Measurements from ENCODE around the gene HAUS5. TPM values are rescaled to one million over a fixed set of nuclear protein-coding genes. Genes with fewer than 3 reads are reported as not detected.
A peak's percentile ranks its signal among the peaks of the same experiment; 100 is the strongest.
"Not testable (repeated sequence)": the region's sequence is repeated elsewhere in the genome, so short reads cannot be mapped to it uniquely, and the experiment has no call there.

HAUS5 gene
- polyA plus RNA-seq, 10 donors = 10.0 to 14.5 (median 12.3) TPM

DNA sequence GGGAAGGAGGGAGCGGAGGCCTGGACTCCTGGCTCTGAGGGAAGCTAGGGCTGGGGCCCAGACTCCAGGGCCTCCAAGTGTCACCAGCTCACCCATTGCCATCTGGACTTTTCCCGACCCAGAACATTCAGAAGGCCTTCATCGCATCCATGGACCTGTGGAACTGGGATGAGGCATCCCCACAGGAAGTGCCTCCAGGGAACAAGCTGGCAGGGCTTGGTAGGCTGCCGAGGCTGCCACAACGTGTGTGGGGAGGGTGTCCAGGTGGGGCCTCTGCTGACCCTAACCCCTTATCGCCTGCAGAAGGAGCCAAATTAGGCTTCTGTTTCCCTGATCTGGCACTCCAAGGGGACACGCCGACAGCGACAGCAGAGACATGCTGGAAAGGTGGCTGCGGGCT lies 29.8 kb downstream of the HAUS5 start:
- peak in 1 of 3 donors; percentile 18 for DNase-seq

DNA sequence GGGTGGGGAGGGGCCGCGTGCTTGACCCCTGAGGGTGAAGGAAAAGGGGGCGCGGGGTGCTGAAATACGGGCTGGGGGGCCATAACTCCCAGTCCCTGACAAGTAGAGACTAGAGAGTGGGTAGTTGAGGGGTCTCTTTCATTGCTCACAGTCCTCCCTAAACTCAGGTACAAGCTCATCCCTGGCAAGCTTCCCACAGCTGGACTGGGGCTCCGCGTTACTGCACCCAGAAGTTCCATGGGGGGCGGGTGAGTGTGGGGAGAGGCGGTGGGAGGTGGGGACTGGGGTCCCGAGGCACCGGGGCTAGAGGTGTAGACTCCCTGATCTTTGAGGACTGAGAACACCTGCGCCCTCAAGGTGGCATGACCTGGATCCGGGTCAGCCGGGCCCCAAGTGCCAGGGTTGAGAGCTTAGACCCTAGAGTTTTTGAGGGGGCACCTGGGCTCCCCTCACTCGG lies 30.3 kb downstream of the HAUS5 start:
- peak in 1 of 3 donors; percentile 14 for DNase-seq

DNA sequence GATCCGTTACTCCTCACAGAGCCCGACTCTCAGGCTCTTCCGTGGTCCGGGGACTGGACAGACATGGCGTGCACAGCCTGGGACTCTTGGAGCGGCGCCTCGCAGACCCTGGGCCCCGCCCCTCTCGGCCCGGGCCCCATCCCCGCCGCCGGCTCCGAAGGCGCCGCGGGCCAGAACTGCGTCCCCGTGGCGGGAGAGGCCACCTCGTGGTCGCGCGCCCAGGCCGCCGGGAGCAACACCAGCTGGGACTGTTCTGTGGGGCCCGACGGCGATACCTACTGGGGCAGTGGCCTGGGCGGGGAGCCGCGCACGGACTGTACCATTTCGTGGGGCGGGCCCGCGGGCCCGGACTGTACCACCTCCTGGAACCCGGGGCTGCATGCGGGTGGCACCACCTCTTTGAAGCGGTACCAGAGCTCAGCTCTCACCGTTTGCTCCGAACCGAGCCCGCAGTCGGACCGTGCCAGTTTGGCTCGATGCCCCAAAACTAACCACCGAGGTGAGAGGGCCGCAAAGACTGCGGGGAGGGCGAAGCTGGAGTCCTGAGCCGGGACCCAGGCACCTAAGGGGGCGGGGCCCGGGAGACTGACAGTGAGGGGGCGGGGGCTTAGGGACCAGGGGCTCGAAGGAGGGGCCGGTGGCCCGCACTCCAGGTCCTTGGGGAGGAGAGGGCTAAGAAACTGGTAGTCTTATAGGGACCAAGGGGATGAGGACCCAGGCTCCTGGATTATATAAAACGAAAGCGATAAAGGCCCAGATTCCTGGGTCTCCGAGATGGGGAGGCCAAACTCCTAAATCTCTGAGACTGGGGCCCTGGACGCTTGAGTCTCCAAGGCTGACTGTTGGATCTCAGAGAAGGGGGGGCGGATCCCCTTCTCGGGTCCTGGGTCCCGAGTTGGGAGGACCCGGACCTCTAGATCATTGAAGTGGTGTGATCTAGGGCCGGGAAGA lies 31.0 kb downstream of the HAUS5 start:
- DNase-seq = peak; percentile 75 to 95 (median 82)

DNA sequence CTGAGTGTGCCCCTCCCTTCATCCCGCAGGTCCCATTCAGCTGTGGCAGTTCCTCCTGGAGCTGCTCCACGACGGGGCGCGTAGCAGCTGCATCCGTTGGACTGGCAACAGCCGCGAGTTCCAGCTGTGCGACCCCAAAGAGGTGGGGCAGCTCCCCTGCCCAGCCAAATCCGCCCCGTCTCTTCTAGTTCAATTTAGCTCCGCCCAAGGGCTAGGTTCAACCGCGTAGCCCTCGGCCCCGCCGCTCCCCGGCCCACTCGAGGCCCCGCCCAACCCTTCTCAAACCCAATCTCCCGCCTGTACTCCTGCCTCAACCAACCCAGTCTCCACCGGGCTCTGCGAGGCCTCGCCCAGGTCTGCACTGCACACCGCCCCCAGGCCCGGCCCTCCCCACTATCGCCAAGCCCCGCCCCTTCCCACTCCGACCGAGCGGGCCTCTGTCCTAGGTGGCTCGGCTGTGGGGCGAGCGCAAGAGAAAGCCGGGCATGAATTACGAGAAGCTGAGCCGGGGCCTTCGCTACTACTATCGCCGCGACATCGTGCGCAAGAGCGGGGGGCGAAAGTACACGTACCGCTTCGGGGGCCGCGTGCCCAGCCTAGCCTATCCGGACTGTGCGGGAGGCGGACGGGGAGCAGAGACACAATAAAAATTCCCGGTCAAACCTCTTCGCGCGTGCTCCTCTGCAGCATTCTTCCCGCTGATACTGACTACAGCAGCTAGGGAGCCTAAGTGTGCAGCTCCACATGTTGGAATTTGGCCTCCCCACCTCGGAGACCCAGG lies 31.9 kb downstream of the HAUS5 start:
- DNase-seq = peak; percentile 92 to 98 (median 93)

DNA sequence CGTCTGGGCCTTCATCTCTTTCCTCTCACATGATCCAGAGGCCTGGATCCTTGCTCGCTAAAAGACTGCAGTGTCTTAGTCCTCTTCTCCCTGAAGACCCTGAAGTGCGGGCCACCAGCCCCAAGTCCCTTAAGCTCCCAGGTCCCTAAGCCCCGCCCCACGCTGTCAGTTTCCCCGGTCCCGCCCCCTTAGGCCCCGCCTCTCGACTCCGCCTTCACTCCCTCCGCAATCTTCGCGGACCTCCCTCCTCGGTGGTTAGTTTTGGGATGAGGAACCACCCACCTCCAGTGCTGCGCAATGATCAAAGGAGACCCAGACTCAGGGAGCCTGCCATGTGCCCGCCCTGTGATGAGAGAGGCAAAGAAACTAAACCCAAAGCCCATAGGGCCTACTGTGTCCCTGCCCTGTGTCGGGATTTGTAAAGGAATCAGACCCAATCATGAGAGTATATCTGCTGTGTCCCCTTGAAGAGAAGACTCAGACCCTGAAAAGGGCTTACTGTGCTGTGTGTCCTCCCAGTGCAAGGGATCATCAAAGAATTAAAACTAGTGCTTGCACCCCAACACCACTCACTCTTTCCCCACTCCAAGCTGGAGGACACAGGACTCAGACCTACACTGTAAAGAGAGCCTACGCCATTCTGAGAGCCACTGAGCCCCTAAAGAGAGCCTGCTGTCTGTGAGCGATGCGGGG lies 32.6 kb downstream of the HAUS5 start:
- peak; percentile 47 to 82 (median 66) for DNase-seq

DNA sequence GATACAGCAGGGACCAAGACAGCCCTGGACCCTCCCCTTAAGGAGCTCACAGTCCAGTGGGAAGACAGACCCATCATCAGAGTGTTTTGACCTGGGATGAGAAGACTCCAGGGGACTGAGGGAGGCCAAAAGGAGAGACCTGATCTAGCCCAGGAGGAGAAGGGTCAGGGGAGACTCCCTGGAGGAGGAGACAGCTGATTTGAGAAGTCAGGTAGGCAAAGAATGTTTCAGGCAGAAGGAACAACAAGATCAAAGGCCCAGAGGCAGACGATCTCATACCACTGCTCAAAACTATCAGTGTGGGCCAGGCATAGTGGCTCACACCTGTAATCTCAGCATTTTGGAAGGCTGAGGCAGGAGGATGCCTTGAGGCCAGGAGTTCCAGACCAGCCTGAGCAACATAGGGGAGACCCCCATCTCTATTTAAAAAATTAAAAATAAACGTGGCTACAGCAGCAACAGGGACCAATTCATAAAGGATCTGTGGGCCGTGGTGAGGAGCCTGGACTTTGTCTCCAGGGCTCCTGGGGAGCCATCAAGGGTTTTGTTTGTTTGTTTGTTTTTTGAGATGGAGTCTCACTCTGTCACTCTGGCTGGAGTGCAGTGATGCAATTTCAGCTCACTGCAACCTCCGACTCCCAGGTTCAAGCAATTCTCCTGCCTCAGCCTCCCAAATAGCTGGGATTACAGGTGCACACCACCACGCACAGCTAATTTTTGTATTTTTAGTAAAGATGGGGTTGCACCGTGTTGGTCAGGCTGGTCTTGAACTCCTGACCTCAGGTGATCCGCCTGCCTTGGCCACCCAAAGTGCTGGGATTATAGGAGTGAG lies 33.4 kb downstream of the HAUS5 start:
- no peak for DNase-seq

DNA sequence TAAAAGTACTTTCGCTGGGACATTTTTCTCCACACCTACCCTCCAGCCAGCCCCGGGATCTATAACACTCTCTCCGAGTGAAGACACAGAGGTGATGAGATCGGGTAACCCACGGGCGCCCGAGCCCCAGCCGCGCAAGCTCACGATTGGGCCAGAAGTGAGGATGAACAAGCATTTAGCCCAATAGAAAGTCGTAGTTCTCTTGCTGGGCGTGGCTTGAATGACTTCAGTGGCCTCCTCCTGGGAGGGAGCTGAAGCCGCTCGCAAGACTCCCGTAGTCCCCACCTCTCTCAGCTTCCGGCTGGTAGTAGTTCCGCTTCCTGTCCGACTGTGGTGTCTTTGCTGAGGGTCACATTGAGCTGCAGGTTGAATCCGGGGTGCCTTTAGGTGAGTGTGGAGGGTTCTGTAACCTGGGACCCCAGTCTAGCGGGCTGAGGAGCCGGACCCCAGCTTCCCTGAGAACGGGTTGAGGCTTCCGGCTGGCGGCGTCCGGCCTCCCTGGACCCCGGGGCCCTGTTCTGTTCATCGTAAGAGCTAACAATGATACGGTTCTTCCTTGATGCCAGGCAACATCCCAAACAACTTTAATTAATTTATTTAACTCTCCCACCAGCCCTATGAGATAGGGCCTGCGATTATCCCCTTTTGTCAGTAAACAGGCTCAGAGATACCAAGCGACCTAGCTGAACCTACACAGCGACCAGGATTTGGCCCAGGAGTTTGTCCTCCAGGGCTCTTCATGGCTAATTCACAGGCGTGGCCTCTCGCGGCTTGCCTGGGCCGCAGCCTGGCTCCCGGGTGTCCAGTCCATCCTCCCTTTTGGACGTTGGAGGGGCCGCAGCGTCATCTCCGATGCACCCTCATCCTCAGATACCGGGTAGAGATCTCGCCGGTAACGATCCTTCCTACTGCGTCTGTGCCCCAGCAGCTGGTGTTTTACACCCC lies 35.8 kb downstream of the HAUS5 start, which contains the start of gene COX6B1:
COX6B1 (plus strand) TSS at position 307 of the 945 bp plus-strand sequence. CDS start 2,921 bp downstream, outside the sequence.
- DNase-seq = peak; percentile 96 to 98 (median 97)

DNA sequence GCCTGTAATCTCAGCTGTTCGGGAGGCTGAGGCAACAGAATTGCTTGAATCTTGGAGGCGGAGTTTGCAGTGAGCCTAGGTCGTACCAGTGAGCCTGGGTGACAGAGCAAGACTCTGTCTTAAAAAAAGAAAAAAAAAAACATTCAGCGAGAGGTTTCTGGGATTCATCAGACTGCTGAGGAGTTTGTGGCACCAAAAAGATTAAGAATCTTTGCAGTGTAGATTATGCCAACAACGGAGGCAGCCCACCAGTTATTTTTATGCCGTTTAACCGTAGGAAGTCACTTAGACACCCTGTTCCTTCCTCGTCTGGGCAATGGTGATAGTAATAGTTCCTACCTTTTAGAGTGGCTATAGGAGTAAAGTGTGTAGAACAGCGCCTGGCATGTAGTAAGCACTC lies 38.0 kb downstream of the HAUS5 start:
- DNase-seq = no peak

DNA sequence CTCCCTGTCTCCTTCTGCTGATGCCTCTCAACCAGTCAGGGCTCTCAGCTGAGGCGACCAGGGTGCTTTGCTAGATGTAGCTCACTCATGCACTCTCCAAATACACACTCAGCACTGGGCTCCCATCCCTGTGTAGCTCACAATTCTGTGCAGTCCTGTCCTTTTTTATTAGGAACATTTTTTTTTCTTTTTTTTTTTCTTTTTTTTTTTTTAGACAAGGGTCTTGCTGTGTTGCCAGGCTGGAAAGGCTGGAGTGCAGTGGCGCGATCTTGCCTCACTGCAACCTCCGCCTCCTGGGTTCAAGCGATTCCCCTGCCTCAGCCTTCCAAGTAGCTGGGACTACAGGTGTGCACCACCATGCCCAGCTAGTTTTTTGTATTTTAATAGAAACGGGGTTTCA lies 42.3 kb downstream of the HAUS5 start:
- DNase-seq = not testable (repeated sequence)

DNA sequence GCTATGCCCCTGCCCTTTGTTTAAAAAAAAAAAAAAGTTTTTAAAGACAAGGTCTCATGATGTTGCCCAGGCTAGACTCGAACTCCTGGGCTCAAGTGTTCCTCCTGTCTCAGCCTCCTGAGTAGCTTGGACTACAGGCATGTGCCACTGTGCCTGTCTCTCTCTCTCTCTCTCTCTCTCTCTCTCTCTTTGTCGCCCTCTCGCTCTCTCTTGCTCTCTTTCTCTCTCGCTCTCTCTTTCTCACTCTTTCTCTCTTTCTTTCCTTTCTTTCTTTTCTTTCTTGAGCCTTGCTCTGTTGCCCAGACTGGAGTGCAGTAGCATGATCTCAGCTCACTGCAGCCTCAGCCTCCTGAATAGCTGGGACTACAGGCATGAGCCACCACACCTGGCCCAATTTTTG lies 43.1 kb downstream of the HAUS5 start:
- DNase-seq = no peak

DNA sequence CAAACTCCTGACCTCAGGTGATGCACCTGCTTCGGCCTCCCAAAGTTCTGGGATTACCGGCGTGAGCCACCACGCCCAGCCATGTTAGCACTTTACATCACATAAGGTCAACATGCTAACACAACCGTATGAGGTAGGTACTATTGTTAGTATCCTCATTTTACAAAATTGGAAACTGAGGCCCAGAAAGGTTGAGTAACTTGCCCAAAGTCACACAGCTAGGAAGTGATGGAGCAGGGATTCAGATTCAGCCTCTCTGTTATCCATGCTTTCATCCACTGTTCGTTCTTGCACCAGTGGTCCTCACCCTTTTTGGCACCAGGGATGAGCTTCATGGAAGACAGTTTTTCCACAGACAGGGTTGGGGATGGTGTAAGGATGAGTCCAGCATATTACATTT lies 44.2 kb downstream of the HAUS5 start:
- no peak for DNase-seq

DNA sequence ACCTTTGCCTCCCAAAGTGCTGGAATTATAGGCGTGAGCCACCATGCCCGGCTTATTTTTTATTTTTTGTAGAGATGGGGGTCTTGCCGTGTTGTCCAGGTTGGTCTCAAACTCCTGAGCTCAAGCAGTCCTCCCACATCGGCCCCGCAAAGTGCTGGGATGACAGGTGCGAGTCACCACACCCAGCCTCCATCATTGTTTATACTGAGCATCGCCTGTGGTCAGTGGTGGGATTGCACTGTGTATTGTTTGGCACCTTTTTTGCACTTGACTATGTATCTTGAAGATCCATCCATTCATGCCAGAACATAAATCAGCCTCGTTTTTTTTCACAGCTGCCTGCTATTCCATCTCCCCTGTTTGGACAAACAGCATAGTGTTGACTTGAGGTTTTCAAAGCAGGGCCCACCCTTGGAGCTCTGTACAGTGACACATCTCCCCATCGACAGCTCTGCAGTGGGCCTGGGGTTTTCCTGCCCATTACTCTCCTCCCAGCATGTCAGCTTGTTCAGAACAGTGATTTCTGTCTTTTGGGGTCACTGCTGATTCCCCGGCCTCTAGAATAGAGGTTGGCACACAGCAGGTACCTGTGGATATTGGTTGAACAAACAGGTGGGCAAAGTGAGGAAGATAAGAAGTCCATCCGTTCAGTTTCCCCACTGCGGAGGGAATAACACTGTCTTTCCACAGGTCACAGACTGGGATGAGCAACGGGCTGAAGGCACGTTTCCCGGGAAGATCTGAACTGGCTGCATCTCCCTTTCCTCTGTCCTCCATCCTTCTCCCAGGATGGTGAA lies 45.6 kb downstream of the HAUS5 start:
- DNase-seq = no peak

DNA sequence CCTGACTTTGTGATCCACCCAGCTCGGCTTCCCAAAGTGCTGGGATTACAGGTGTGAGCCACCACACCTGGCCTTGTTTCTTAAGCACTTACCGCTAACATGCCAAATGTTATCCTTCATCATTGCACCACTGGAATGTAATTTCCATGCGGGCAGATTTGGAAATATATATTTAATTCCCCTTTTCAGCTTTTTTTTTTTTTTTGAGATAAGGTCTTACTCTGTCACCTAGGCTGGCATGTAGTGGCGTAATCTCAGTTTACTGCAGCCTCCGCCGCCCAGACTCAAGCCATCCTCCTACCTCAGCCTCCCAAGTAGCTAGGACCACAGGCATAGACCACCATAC lies 49.4 kb downstream of the HAUS5 start:
- DNase-seq = no peak

DNA sequence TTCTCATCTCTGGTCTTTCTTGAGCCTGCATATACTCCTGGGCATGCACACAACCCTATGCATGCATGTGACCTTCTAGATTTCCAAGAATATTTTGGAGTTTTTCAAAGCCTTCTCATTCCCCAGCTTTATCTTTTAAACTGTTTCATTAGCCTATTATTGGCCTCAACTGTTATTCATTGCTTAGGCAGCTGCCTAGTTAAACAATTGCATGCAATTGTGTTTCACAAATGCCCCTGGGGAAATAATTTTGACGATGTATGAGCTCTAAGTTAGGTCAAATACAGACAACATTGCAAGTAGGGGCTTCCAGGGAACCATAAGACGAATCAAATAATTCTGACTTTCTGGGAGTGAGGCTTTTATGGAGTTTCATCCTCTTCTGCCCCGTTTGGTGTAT lies 51.4 kb downstream of the HAUS5 start:
- DNase-seq = no peak

DNA sequence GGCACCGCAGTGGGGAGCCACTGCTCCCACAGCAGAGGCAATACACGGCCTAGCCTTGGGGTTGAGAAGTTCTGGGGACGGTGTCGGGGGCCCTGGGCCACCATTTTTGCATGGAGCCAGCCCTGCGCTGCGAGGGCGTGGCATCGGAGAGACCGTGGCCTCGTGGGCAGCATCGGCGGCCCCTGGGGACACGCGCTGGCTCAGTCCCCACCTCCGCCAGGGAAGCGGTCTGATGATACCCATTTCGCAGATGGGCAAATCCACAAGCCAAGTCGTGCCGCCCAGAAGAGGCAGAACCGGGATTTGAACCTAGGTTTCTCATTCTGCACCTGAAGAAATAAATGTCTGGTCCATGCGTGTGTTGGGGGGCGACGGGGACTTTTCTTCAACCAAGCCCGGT lies 52.6 kb downstream of the HAUS5 start:
- no peak for DNase-seq

DNA sequence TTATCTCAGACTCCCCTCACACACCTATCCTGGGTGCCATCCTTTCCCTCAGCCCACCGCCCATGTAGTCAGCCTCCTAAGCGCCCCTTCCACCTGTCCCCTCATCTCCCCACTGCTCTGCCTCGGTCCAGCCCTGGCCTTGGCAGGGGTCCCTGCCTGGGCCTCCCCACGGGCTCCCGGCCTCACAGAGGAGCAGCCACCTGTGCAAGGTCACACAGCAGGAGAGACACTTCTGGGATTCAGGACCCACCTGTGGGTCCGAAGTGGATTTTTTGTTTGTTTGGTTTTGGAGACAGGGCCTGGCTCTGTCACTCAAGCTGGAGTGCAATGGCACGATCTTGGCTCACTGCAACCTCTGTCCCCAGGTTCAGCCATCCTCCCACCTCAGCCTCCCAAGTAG lies 53.1 kb downstream of the HAUS5 start:
- DNase-seq = no peak

DNA sequence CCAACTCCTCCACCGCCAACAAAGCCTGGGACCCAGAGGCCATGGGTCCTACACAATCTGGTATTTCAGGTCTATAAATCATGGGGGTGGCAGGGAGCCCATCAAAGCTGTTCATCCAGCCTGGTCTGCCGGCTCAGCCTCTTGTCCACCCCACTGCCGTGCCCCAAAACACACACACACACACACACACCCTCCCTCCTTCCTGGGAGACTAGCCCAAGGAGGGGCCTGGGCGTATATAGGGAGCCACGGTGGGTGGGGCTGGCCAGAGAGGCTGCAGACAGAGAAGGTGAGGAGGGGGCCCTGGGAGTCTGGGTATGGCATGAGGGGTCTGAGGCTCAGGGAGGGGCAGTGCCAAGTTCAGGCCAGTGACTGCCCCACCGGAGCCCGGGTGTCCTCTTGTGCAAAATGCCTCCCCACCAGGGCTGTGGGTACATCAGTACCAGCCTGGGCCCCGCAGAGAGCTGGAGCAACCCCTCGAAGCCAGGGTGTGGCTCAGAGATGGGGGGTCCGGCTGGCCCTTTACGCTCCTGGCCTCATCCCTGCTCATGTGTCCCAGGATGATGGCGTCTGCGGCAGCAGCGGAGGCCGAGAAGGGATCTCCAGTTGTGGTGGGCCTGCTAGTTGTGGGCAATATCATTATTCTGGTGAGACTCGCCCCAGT lies 53.8 kb downstream of the HAUS5 start, which contains the start of gene UPK1A:
UPK1A (plus strand) TSS at position 267 of the 663 bp plus-strand sequence; CDS start at position 563, 296 bp downstream.
- no peak for DNase-seq

DNA sequence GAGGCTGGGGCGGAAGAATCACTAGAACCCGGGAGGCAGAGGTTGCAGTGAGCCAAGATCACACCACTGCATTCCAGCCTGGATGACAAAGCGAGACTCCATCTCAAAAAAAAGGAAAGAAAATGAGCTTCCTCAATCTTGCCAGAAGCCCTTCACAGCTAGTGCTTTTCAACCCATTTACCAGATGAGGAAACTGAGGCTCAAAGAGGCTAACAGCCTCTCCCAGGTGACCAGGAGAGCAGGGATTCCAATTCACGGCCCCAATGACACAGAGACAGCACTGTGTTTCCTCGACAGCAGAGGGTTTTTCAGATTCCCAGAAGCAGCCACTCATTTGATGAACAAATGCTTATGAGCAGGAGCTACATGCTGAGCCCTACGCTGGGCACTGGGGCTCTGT lies 57.0 kb downstream of the HAUS5 start:
- no peak for DNase-seq

Measured in muscle of back (tissue), 11 donors.